IMR-90 (cell line): ENCODE measurements around the gene IWS1. TPM values are rescaled to one million over a fixed set of nuclear protein-coding genes. Genes with fewer than 3 reads are reported as not detected.
A peak's percentile ranks its signal among the peaks of the same experiment; 100 is the strongest.

Experiments used
- ATAC-seq: fragments of 200-7000 bp; cut with Tn5 transposase; 2 replicates; pipeline ENCODE4 v1.9.1; 2020; ENCODE audit warnings: low read depth, mild to moderate bottlenecking, moderate library complexity
- BruUV-seq: library from RNA; stranded (reverse); fragments of 400-500 nt; replicated peaks from 2 replicates; lab custom pipeline; 2021; lab: Mats Ljungman, UMichigan
- CTCF ChIA-PET: fragments of 300-600 bp; formaldehyde crosslinking; extraction: SDS; loops from one replicate; lab custom pipeline; 2021; ENCODE audit warnings: antibody characterized with exemption; lab: Yijun Ruan, JAX
- POLR2A ChIA-PET: fragments of 300-600 bp; sonication (Branson Sonifier 250); formaldehyde crosslinking; loops from one replicate; lab custom pipeline; 2022; ENCODE audit warnings: antibody characterized with exemption; ENCODE audit not compliant: unreplicated experiment; lab: Charles Lee
- DNase-seq: peaks from one replicate; pipeline ENCODE4 v3.0.0; 2013
- H2AFZ ChIP-seq: replicated peaks from 2 replicates; pipeline ENCODE3; 2013; ENCODE audit warnings: low read length, mild to moderate bottlenecking; ENCODE audit not compliant: poor library complexity
- H2AK5ac ChIP-seq: 2 replicates; pipeline ENCODE4 v1.6.1; 2013; ENCODE audit warnings: low read depth, low read length, inconsistent platforms
- H2AK9ac ChIP-seq: replicated peaks from 2 replicates; pipeline ENCODE3; 2013; ENCODE audit warnings: mild to moderate bottlenecking, low read depth, low read length, moderate library complexity; ENCODE audit not compliant: poor library complexity
- H2BK120ac ChIP-seq: 2 replicates; pipeline ENCODE4 v1.6.1; 2013; ENCODE audit warnings: low read depth, low read length, inconsistent platforms
- H2BK15ac ChIP-seq: 3 replicates; pipeline ENCODE4 v1.6.1; 2013; ENCODE audit warnings: low read depth, low read length, inconsistent platforms
- H2BK20ac ChIP-seq: 2 replicates; pipeline ENCODE4 v1.6.1; 2013; ENCODE audit warnings: low read depth, mild to moderate bottlenecking, inconsistent platforms, low read length, moderate library complexity
- H2BK5ac ChIP-seq: 2 replicates; pipeline ENCODE4 v1.6.1; 2013; ENCODE audit warnings: mild to moderate bottlenecking, low read depth, low read length, inconsistent platforms; ENCODE audit not compliant: poor library complexity, severe bottlenecking
- H3K14ac ChIP-seq: replicated peaks from 2 replicates; pipeline ENCODE4 v1.6.1; 2013; ENCODE audit warnings: low read depth, low read length, inconsistent platforms
- H3K18ac ChIP-seq: 2 replicates; pipeline ENCODE4 v1.6.1; 2013; ENCODE audit warnings: low read depth, low read length, control low read depth
- H3K23ac ChIP-seq: 2 replicates; pipeline ENCODE4 v1.6.1; 2013; ENCODE audit warnings: low read depth, low read length, inconsistent platforms
- H3K27ac ChIP-seq: 2 replicates; pipeline ENCODE4 v1.5.1; 2013; ENCODE audit warnings: mild to moderate bottlenecking, control low read depth, low read length; ENCODE audit not compliant: insufficient read depth
- H3K27me3 ChIP-seq: 2 replicates; pipeline ENCODE4 v1.6.1; 2013; ENCODE audit warnings: low read length; ENCODE audit not compliant: control insufficient read depth, insufficient read depth
- H3K36me3 ChIP-seq: 2 replicates; pipeline ENCODE4 v1.6.1; 2013; ENCODE audit warnings: low read length, mixed read lengths; ENCODE audit not compliant: control insufficient read depth, insufficient read depth
- H3K4ac ChIP-seq: 2 replicates; pipeline ENCODE4 v1.6.1; 2013; ENCODE audit warnings: low read depth, low read length, inconsistent platforms
- H3K4me1 ChIP-seq: 2 replicates; pipeline ENCODE4 v1.6.1; 2013; ENCODE audit warnings: low read length, mixed read lengths; ENCODE audit not compliant: control insufficient read depth, insufficient read depth
- H3K4me2 ChIP-seq: 2 replicates; pipeline ENCODE4 v1.6.1; 2013; ENCODE audit warnings: low read depth, mild to moderate bottlenecking, control low read depth, low read length, moderate library complexity
- H3K4me3 ChIP-seq: 2 replicates; pipeline ENCODE4 v1.5.1; 2013; ENCODE audit warnings: low read depth, mild to moderate bottlenecking, control low read depth, low read length, moderate library complexity; ENCODE audit not compliant: insufficient read depth
- H3K56ac ChIP-seq: 2 replicates; pipeline ENCODE4 v1.6.1; 2013; ENCODE audit warnings: low read length, inconsistent platforms; ENCODE audit not compliant: insufficient read depth; ENCODE audit errors: extremely low read depth
- H3K79me1 ChIP-seq, 2 experiments: 2 replicates each; pipeline ENCODE4 v1.6.1; 2013; ENCODE audit warnings: low read length in 2 of 2, inconsistent platforms in 1 of 2, low read depth in 1 of 2
- H3K9ac ChIP-seq: 2 replicates; pipeline ENCODE4 v1.6.1; 2013; ENCODE audit warnings: low read depth, low read length, control low read depth
- H3K9me1 ChIP-seq: 2 replicates; pipeline ENCODE4 v1.6.1; 2013; ENCODE audit warnings: low read length, inconsistent platforms; ENCODE audit not compliant: insufficient read depth
- H3K9me3 ChIP-seq: 2 replicates; pipeline ENCODE4 v1.6.1; 2013; ENCODE audit warnings: low read length; ENCODE audit not compliant: control insufficient read depth, insufficient read depth
- H4K20me1 ChIP-seq: 2 replicates; pipeline ENCODE4 v1.6.1; 2013; ENCODE audit warnings: low read length, inconsistent platforms; ENCODE audit not compliant: insufficient read depth
- H4K5ac ChIP-seq: 2 replicates; pipeline ENCODE4 v1.6.1; 2013; ENCODE audit warnings: mild to moderate bottlenecking, low read depth, low read length, control low read depth
- H4K8ac ChIP-seq, 2 experiments: 2 replicates each; pipeline ENCODE4 v1.6.1; 2013; ENCODE audit warnings: low read depth in 2 of 2, low read length in 2 of 2, control low read depth in 1 of 2, inconsistent platforms in 1 of 2
- H4K91ac ChIP-seq: 2 replicates; pipeline ENCODE4 v1.6.1; 2013; ENCODE audit warnings: low read depth, low read length, inconsistent platforms; ENCODE audit not compliant: insufficient read depth
- BHLHE40 ChIP-seq: fragments of 150-350 bp; IDR thresholded peaks from 2 replicates; pipeline ENCODE4 v1.6.1; 2016; ENCODE audit warnings: mild to moderate bottlenecking, low read depth, low read length
- CEBPB ChIP-seq: IDR thresholded peaks from 2 replicates; pipeline ENCODE4 v1.6.1; 2012; ENCODE audit warnings: low read depth, low read length, improper control_type of control experiment
- CHD1 ChIP-seq: IDR thresholded peaks from 2 replicates; pipeline ENCODE4 v1.6.1; 2012; ENCODE audit warnings: low read depth, low read length, improper control_type of control experiment
- FOS ChIP-seq: fragments of 150-350 bp; IDR thresholded peaks from 2 replicates; pipeline ENCODE4 v1.6.1; 2016; ENCODE audit warnings: low read depth, low read length
- MAFK ChIP-seq: IDR thresholded peaks from 2 replicates; pipeline ENCODE4 v1.6.1; 2012; ENCODE audit warnings: low read depth, low read length, improper control_type of control experiment
- MAZ ChIP-seq: IDR thresholded peaks from 2 replicates; pipeline ENCODE4 v1.6.1; 2012; ENCODE audit warnings: low read depth, mild to moderate bottlenecking, low read length, improper control_type of control experiment, moderate library complexity, borderline replicate concordance
- MXI1 ChIP-seq: IDR thresholded peaks from 2 replicates; pipeline ENCODE4 v1.6.1; 2012; ENCODE audit warnings: low read depth, mild to moderate bottlenecking, low read length, moderate library complexity, borderline replicate concordance
- NFE2L2 ChIP-seq: fragments of 150-350 bp; IDR thresholded peaks from 2 replicates; pipeline ENCODE4 v1.6.1; 2016; ENCODE audit warnings: low read depth, mild to moderate bottlenecking, low read length
- POLR2A ChIP-seq: IDR thresholded peaks from 2 replicates; pipeline ENCODE4 v1.6.1; 2012; ENCODE audit warnings: mild to moderate bottlenecking, low read depth, low read length
- RAD21 ChIP-seq: IDR thresholded peaks from 2 replicates; pipeline ENCODE4 v1.6.1; 2012; ENCODE audit warnings: low read length, improper control_type of control experiment
- RCOR1 ChIP-seq: IDR thresholded peaks from 2 replicates; pipeline ENCODE4 v1.6.1; 2012; ENCODE audit warnings: mild to moderate bottlenecking, low read length, improper control_type of control experiment; ENCODE audit not compliant: insufficient replicate concordance
- RFX5 ChIP-seq: IDR thresholded peaks from 2 replicates; pipeline ENCODE4 v1.8.0; 2012; ENCODE audit warnings: low read depth, mild to moderate bottlenecking, low read length, moderate library complexity
- SMC3 ChIP-seq: fragments of 150-350 bp; IDR thresholded peaks from 2 replicates; pipeline ENCODE4 v1.6.1; 2016; ENCODE audit warnings: low read depth, mild to moderate bottlenecking, antibody characterized with exemption, low read length, moderate library complexity
- WGBS, 2 experiments: methylation state at CpG; one replicate each; pipeline versions ENCODE4 v1.1.5 to v1.1.7; 2013; ENCODE audit warnings: missing lambda C conversion rate in 2 of 2; ENCODE audit not compliant: insufficient read length in 1 of 2; ENCODE audit errors: extremely low coverage in 2 of 2; 5-methylcytosine and 5-hydroxymethylcytosine counted together
- dilution Hi-C: fragments of 300-500 bp; cut with HindIII; formaldehyde crosslinking; loops from one replicate; pipeline ENCODE4 v1.14.3; 2018; ENCODE audit warnings: low sequenced_read_pairs; ENCODE audit not compliant: unreplicated experiment
- in situ Hi-C: fragments of 300-500 bp; cut with MboI; formaldehyde crosslinking; loops from 3 replicates; pipeline ENCODE4 v1.14.3; 2019; ENCODE audit warnings: low sequenced_read_pairs, inconsistent platforms, mixed read lengths
- intact Hi-C: fragments of 100-400 bp; cut with micrococcal nuclease; formaldehyde crosslinking; loops from 2 replicates; pipeline ENCODE4 v1.10.0; 2022
- polyA plus RNA-seq, 3 experiments: library from polyadenylated mRNA; depleted of rRNA; stranded (reverse); fragments of >200 nt; gene quantifications; 2 replicates each; pipeline ENCODE4 v1.2.3, GENCODE V29; 2012; ENCODE audit warnings: low replicate concordance in 1 of 3
- total RNA-seq: library from RNA; depleted of rRNA; stranded (reverse); fragments of >200 nt; gene quantifications from 2 replicates; pipeline ENCODE4 v1.2.3, GENCODE V29; 2012
- TF ChIP-seq, protein P1 (sequence below): fragments of 150-350 bp; IDR thresholded peaks from 2 replicates; pipeline ENCODE4 v1.6.1; 2016; ENCODE audit warnings: low read depth, mild to moderate bottlenecking, low read length, moderate library complexity, borderline replicate concordance
- TF ChIP-seq, protein P2 (sequence below): fragments of 150-350 bp; IDR thresholded peaks from 2 replicates; pipeline ENCODE4 v1.6.1; 2017; ENCODE audit warnings: mild to moderate bottlenecking, antibody characterized with exemption, low read length, low read depth
- TF ChIP-seq, protein P3 (sequence below): conservative IDR thresholded peaks from 2 replicates; pipeline ENCODE4 v1.5.1; 2012; ENCODE audit warnings: mild to moderate bottlenecking, low read depth, low read length, improper control_type of control experiment

IWS1 gene
- total and polyA plus RNA-seq, 2 of the 4 experiments (the other 2 are of a cell fraction): 31.5 to 52.5 TPM

DNA sequence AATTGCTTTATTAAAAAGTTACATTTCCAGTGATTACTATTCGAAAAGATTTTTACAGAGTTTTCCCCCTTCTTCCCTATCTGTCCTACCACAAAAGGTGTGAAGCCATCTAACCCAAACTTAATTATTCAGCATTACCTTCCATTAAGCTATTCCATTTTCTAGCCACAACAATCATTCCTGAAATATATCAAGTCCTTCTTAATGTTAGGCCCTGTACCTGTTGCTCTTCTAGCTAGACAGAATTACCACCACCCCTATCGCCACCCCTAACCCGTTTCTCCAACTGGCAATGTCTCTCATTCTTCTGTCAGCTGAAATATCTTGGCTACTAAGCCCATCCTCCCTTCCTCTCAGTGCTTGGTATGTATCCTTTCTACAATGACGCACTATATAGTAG is 13.9 kb downstream of the IWS1 start:
- no peak overlapping the region for H4K8ac ChIP-seq
- H3K56ac ChIP-seq: no peak overlapping the region
- no peak overlapping the region for H3K9ac ChIP-seq
- no peak overlapping the region for H2AFZ ChIP-seq
- no peak overlapping the region for H3K4me2 ChIP-seq
- peaks cover 5% of the 10 kb centered on the region for H3K4me1 ChIP-seq
- 0 out of 2 replicates have a peak overlapping the region, but pooled peaks have one; percentile 11 for H2AK5ac ChIP-seq
- H3K27ac ChIP-seq: no peak overlapping the region
- H4K20me1 ChIP-seq: peaks cover 72% of the 10 kb centered on the region
- no peak overlapping the region for H4K91ac ChIP-seq
- TF ChIP-seq, protein P1, sequence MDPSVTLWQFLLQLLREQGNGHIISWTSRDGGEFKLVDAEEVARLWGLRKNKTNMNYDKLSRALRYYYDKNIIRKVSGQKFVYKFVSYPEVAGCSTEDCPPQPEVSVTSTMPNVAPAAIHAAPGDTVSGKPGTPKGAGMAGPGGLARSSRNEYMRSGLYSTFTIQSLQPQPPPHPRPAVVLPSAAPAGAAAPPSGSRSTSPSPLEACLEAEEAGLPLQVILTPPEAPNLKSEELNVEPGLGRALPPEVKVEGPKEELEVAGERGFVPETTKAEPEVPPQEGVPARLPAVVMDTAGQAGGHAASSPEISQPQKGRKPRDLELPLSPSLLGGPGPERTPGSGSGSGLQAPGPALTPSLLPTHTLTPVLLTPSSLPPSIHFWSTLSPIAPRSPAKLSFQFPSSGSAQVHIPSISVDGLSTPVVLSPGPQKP: no peak
- no peak for TF ChIP-seq BHLHE40
- no peak for TF ChIP-seq RAD21
- no peak for TF ChIP-seq MAZ
- TF ChIP-seq RCOR1: no peak
- TF ChIP-seq CEBPB: no peak
- TF ChIP-seq, protein P2, sequence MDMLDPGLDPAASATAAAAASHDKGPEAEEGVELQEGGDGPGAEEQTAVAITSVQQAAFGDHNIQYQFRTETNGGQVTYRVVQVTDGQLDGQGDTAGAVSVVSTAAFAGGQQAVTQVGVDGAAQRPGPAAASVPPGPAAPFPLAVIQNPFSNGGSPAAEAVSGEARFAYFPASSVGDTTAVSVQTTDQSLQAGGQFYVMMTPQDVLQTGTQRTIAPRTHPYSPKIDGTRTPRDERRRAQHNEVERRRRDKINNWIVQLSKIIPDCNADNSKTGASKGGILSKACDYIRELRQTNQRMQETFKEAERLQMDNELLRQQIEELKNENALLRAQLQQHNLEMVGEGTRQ: no peak
- TF ChIP-seq, protein P3, sequence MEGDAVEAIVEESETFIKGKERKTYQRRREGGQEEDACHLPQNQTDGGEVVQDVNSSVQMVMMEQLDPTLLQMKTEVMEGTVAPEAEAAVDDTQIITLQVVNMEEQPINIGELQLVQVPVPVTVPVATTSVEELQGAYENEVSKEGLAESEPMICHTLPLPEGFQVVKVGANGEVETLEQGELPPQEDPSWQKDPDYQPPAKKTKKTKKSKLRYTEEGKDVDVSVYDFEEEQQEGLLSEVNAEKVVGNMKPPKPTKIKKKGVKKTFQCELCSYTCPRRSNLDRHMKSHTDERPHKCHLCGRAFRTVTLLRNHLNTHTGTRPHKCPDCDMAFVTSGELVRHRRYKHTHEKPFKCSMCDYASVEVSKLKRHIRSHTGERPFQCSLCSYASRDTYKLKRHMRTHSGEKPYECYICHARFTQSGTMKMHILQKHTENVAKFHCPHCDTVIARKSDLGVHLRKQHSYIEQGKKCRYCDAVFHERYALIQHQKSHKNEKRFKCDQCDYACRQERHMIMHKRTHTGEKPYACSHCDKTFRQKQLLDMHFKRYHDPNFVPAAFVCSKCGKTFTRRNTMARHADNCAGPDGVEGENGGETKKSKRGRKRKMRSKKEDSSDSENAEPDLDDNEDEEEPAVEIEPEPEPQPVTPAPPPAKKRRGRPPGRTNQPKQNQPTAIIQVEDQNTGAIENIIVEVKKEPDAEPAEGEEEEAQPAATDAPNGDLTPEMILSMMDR: no peak
- no peak for TF ChIP-seq SMC3
- no peak for TF ChIP-seq MAFK
- TF ChIP-seq RFX5: no peak
- TF ChIP-seq CHD1: no peak
- no peak for TF ChIP-seq POLR2A
- TF ChIP-seq MXI1: no peak
- no peak for TF ChIP-seq NFE2L2
- TF ChIP-seq FOS: no peak
- BruUV-seq: no TSS peak
- H2BK15ac ChIP-seq: no peak overlapping the region
- H3K18ac ChIP-seq: no peak overlapping the region
- peaks cover 19% of the 10 kb centered on the region for H3K9me1 ChIP-seq
- DNase-seq (no peak), ATAC-seq (no peak)
- H3K23ac ChIP-seq: no peak overlapping the region
- peaks cover 12% of the 10 kb centered on the region for H3K36me3 ChIP-seq
- intact Hi-C loops (no loop called here), in situ Hi-C loops (no loop called here), dilution Hi-C loops (no loop called here)
- no peaks in the 10 kb centered on the region for H3K27me3 ChIP-seq
- no peak overlapping the region for H3K4me3 ChIP-seq
- no peak overlapping the region for H4K5ac ChIP-seq
- H3K4ac ChIP-seq: no peak overlapping the region
- WGBS, 2 experiments: 100% methylated on average over 1 of the region's 4 CpGs; no CpG with 5 or more reads in 1 of the 2 experiments
- H2AK9ac ChIP-seq: no peak overlapping the region
- no peaks in the 10 kb centered on the region for H3K9me3 ChIP-seq
- H2BK20ac ChIP-seq: no peak overlapping the region
- H2BK120ac ChIP-seq: no peak overlapping the region
- H2BK5ac ChIP-seq: no peak overlapping the region
- no peak overlapping the region for H3K14ac ChIP-seq
- ChIA-PET CTCF (no interaction called here), POLR2A (no interaction called here)
- peaks cover 26 to 74% of the 10 kb centered on the region in 2 experiments for H3K79me1 ChIP-seq
